Suprapubic skin (tissue), 4 donors: ENCODE measurements around the gene TCHP.

Experiments
- EP300 ChIP-seq: sonication (generic); formaldehyde crosslinking; IDR thresholded peaks from one replicate; pipeline ENCODE4 v1.6.1; 2017; ENCODE audit warnings: antibody characterized with exemption
- POLR2A ChIP-seq, 2 donors: fragments of 450-650 bp; IDR thresholded peaks; one replicate each; pipeline ENCODE4 v1.6.1; 2017; ENCODE audit warnings: antibody characterized with exemption in 2 of 2, mild to moderate bottlenecking in 2 of 2, moderate library complexity in 2 of 2
- POLR2AphosphoS5 ChIP-seq, 3 donors: sonication (generic); formaldehyde crosslinking; IDR thresholded peaks; one replicate each; pipeline ENCODE4 v1.6.1; 2017; ENCODE audit warnings: antibody characterized with exemption in 3 of 3
- TF ChIP-seq, protein P1 (sequence below), 2 donors: fragments of 200-600 bp in 1 of 2; fragments of 450-650 bp in 1 of 2; sonication (generic) in 1 of 2; IDR thresholded peaks; one replicate each; pipeline ENCODE4 v1.5.1; 2016 to 2019; ENCODE audit warnings: antibody characterized with exemption in 2 of 2, mild to moderate bottlenecking in 1 of 2, moderate library complexity in 1 of 2

DNA sequence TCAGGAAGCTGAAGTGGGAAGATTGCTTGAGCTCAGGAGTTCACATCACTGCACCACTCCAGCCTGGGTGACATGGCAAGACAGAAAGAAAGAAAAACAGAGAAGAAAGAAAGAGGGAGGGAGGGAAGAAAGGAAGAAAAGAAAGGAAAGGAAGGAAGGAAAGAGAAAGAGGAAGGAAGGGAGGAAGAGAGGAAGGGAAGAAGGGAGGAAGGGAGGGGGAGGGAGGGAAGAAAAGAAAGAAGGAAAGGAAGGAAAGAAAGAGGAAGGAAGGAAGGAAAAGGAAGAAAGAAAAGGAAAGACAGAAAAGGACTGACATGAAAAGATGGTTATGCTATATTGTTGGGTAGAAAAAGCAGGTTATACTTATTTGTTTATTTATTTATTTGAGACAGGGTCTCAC is 23.7 kb upstream of the TCHP start:
- no peak for TF ChIP-seq POLR2AphosphoS5 (IDR thresholded peaks at IDR 0.05)
- TF ChIP-seq, protein P1, sequence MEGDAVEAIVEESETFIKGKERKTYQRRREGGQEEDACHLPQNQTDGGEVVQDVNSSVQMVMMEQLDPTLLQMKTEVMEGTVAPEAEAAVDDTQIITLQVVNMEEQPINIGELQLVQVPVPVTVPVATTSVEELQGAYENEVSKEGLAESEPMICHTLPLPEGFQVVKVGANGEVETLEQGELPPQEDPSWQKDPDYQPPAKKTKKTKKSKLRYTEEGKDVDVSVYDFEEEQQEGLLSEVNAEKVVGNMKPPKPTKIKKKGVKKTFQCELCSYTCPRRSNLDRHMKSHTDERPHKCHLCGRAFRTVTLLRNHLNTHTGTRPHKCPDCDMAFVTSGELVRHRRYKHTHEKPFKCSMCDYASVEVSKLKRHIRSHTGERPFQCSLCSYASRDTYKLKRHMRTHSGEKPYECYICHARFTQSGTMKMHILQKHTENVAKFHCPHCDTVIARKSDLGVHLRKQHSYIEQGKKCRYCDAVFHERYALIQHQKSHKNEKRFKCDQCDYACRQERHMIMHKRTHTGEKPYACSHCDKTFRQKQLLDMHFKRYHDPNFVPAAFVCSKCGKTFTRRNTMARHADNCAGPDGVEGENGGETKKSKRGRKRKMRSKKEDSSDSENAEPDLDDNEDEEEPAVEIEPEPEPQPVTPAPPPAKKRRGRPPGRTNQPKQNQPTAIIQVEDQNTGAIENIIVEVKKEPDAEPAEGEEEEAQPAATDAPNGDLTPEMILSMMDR (IDR thresholded peaks at IDR 0.05) = no peak
- no peak for TF ChIP-seq EP300
- no peak for TF ChIP-seq POLR2A (IDR thresholded peaks at IDR 0.05)
